OCI-LY1 (cell line): Measurements from ENCODE around the gene FAM136A.

Source experiments
- CTCF ChIP-seq: fragments of 200-600 bp; sonication (generic), shearing (Covaris generic); IDR thresholded peaks from 2 replicates; pipeline ENCODE4 v1.5.1; 2017; ENCODE audit warnings: mild to moderate bottlenecking, antibody characterized with exemption, low read length, moderate library complexity, mixed read lengths
- EZH2 ChIP-seq: fragments of 200-600 bp; sonication (generic), shearing (Covaris generic); IDR thresholded peaks from 2 replicates; pipeline ENCODE4 v1.8.0; 2017; ENCODE audit warnings: borderline replicate concordance, mixed run types, mild to moderate bottlenecking, antibody characterized with exemption, low read length, moderate library complexity, mixed read lengths

- TF ChIP-seq CTCF (no peak), EZH2 (no peak)
Observed at GRCh38 chr2:70280242-70280798, 21.5 kb downstream of the FAM136A start.
